ENCODE data around the gene PTEN.
"Not testable (repeated sequence)": the region's sequence is repeated elsewhere in the genome, so short reads cannot be mapped to it uniquely, and the experiment has no call there.

The PTEN gene

DNA sequence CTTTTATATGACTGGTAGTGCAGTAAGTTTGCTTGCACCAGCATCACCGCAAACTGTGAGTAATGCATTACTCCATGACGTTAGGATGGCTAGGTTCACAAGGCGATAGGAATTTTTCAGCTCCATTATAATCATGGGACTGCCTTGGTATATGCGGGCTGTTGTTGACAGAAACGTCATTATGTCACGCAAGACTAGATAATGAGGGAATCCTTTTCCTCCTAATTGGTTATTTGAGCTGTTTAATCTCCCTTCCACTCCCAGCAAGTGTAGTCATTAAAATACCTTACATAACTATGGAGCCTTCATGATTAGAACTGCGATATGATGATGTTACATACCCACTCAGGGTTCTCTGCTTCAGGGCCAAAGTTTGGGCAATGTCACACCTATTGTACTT, 17.4 kb upstream of the PTEN start:
- peak; percentile 62 for DNase-seq

DNA sequence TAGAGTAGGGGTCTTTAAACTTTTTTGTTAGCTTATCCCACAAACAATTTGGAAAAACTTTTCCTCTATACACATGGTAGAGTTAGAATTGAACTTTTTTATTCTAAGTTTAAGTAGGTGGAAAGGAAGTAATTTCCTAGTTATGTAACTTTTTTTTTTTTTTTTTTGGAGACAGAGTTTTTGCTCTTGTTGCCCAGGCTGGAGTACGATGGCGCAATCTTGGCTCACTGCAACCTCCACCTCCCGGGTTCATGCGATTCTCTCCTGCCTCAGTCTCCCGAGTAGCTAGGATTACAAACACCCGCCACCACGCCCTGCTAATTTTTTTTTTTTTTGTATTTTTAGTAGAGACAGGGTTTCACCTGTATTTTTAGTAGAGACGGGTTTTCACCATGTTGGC, 16.7 kb upstream of the PTEN start:
- not testable (repeated sequence) for DNase-seq

DNA sequence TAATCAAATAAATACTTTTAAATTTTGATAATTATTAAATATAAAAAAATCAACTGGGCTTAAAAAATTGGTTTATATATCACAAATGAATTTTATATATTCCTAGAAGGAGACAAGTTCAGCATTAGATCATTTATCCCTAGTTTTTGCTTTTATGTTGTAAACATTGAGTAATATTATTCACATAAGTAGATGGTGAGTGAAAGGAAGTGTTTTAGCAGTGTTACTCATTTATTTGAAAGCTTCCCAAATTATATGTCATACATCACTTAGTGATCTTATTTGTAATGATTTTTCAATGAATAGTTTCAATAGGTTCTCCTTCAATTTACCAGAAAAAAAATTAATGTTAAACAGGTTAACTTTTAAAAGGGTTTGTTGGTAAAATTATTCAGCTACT, 15.9 kb upstream of the PTEN start:
- DNase-seq = no peak

DNA sequence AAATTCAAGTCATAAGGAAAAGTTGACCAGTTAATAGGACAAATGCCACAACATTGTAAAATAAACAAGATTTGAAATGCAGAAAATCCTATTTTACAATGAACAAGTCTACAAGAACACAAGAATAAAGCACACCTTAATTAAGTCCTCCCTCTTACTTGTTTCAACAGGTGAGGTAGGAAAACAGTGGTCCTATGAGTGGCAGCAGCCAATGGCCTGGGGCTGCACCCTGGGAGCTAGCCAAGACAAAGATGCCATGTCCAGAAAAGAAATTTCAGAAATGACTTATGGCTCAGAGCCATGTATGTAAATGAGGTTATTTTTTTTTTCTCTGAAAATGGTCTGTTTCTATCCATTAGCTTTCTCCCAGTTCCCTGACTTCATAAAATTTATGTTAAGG, 14.4 kb upstream of the PTEN start:
- no peak for DNase-seq

DNA sequence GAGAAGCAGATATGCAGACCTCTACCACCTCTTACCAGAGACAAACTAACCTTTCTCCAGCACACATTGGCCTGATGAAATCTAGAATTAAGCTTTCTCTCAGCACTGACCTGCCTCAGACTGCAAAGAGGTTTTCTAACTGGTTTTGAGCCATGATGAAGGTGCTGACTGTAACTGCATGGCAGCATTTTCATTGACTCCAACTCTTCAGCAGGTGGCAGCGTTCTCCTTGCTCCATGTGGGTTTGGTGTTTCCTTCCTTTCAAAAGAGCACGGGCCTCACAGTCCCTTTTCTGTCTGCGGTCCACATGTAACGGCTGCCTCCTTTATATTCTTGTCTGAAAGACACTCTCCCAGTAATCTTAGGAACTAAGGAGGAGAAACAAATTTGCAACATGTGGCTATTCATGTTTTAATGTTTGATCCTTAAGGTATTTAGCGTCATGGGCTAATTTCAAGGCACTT, 12.7 kb upstream of the PTEN start:
- DNase-seq = peak; percentile 67

DNA sequence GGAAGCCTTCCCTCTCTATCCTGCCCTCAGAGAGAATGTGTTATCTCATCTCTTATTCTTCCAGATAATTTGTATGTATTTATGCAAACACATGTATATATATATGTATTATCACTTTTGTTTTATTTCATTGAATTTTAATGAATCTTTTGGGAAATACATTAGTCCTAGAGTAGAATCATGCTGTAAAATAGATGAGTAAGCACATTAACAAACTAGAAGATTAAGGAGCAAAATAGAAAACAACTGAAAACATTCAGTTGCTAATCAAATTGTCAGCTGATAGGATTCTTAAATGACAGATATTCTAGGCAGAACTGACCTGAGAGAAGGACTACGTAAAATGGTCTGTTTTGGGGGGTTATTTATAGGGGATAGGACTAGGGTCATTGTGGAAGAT, 11.3 kb upstream of the PTEN start:
- no peak for DNase-seq

DNA sequence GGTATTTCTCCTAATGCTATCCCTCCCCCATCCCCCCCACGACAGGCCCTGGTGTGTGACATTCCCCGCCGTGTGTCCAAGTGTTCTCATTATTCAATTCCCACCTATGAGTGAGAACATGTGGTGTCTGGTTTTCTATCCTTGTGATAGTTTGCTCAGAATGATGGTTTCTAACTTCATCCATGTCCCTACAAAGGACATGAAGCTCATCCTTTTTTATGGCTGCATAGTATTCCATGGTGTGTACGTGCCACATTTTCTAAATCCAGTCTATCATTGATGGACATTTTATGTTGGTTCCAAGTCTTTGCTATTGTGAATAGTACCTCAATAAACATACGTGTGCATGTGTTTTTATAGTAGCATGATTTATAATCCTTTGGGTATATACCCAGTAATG, 8.2 kb upstream of the PTEN start:
- DNase-seq = not testable (repeated sequence)

DNA sequence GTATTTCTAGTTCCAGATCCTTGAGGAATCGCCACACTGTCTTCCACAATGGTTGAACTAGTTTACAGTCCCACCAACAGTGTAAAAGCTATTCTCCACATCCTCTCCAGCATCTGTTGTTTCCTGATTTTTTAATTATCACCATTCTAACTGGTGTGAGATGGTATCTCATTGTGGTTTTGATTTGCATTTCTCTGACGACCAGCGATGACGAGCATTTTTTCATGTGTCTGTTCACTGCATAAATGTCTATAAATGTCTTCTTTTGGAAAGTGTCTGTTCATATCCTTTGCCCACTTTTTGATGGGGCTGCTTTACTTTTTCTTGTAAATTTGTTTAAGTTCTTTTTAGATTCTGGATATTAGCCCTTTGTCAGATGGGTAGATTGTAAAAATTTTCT, 7.8 kb upstream of the PTEN start:
- not testable (repeated sequence) for DNase-seq

DNA sequence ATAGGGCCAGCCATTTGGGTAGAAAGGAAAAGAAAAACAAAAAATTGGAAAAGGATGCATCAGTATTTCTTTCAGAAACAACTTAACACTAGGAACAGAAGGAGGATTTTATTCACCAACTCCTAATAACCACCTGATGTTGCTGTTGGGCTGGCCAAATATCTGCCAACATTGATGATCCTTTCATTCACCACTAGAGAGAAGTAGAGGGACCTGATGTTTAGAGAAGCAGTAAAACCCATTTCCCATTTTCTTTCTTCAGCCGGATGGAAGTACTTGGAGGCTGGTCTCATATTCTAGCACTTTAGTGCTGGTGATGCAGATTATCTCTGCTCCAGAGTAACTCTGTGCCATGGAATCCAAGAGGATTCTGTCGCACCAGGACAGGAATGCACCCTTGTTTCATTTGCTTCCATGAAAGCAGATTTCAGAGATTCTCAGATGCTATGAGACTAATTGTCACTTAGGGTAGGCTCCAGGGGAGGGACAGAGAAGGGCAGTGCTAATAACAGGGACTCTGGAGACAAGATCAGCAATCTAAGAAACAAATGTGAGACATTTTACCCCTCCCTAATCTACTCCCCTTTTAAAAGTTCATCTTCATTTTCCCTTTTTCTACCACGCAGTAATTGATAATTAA, 3.1 kb upstream of the PTEN start:
- peak; percentile 80 for DNase-seq

DNA sequence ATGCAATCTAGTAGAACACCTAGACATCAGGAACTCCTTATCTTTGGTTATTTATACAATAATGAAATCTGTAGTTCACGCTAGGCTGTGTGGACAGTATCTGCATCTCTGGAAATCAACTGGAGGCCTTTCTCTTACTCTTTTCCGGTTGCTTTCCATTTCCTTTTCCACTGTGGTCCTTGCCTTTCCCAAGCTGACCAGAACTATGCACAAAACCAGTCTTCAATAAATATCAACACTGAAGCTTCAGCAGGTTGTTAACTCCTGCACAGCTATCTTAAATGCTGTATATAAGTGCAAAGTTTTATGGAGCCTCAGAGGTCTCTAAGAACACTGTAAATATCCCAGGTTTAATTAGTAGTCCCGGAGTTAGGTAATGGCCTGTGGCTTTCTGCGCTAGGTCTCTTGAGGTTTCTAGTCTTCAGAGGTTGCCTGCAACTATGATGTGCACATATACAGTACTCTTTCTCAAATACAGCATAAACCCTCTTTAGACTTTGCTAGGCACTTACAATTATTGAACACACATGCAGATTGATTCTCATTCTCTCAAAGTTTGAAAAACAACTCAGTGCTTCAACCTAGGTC, 2.5 kb upstream of the PTEN start:
- DNase-seq = no peak

DNA sequence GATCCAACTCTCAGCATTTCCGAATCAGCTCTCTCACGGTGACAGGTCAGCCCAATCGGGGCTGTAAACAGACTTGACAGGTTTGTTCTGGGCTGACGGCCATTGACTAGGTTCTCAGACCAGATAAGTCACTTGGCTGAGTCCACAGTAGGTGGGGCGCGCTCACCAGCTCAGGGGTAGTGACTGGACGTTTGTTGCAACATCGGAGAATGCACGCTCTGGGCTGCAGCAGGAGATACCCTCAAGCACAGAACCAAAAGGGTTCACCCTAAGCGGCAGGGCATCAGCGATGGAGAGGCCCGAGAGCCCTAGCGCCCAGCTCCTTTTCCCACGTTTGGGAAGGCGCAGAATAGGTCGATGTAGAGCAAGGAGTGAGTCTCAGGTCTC, 1.9 kb upstream of the PTEN start:
- peak; percentile 75 for DNase-seq

DNA sequence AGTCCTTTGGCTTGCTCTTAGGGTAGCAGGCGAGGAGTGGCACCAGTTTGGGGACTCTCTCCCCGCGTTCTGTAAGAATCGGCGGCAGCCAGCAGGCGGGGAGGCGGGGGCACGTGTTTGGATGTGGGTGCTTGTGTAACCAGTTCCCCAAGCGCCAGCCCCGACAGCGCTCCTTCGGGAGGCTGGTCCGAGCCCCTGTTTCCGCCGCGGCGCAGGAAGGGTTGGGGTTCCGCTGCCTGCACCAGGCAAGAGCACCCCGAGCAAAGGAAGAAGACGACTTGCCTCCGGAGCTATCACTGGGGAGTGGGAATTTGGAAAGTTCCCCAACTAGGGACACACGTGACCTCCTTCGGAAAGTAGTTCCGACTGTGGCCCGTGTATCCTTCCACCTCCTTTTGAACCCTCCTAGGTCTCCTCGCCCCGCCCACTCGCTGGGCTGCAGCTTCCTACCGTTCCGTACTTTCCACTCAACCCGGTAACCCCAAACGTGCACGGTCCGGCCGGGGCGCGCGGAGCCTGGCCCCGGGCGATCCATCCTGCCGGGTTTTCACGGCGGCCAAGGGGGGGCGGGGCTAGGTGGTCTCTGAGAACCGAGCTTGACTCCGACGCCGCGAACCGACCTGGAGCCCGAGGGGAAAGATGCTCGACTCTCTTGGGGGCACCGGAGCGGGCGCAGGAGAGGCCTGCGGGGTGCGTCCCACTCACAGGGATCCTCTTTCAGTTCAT, 1.3 kb upstream of the PTEN start:
- DNase-seq = peak; percentile 99

DNA sequence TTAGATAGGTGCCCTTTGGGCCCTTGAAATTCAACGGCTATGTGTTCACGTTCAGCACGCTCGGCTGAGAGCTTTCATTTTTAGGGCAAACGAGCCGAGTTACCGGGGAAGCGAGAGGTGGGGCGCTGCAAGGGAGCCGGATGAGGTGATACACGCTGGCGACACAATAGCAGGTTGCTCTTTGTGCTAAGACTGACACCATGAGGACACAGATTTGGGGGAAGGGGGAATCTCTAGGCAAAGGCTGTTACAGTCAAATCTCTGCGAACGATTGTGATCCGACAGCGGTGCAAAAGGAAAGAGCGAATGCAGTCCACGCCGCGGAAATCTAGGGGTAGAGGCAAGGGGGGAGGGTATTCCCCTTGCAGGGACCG, 759 bp upstream of the PTEN start:
- no peak for DNase-seq

DNA sequence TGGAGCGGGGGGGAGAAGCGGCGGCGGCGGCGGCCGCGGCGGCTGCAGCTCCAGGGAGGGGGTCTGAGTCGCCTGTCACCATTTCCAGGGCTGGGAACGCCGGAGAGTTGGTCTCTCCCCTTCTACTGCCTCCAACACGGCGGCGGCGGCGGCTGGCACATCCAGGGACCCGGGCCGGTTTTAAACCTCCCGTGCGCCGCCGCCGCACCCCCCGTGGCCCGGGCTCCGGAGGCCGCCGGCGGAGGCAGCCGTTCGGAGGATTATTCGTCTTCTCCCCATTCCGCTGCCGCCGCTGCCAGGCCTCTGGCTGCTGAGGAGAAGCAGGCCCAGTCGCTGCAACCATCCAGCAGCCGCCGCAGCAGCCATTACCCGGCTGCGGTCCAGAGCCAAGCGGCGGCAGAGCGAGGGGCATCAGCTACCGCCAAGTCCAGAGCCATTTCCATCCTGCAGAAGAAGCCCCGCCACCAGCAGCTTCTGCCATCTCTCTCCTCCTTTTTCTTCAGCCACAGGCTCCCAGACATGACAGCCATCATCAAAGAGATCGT, 598 bp downstream of the PTEN start:
- DNase-seq = peak; percentile 36

DNA sequence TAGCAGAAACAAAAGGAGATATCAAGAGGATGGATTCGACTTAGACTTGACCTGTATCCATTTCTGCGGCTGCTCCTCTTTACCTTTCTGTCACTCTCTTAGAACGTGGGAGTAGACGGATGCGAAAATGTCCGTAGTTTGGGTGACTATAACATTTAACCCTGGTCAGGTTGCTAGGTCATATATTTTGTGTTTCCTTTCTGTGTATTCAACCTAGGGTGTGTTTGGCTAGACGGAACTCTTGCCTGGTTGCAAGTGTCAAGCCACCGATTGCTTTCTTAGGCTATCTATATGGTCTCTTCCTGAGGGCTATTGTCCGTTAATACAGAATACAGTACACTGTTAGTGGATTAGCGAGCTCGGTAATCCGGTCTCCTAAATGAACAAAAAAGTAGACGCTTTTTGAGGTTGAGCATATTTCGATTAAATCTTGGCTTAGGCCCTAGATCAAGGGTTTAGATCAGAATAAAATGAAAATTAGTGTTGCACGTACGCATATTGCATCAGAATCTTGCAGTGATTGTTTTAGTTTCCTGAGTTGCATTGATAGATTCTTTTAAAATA, 1.2 kb downstream of the PTEN start:
- DNase-seq = no peak

DNA sequence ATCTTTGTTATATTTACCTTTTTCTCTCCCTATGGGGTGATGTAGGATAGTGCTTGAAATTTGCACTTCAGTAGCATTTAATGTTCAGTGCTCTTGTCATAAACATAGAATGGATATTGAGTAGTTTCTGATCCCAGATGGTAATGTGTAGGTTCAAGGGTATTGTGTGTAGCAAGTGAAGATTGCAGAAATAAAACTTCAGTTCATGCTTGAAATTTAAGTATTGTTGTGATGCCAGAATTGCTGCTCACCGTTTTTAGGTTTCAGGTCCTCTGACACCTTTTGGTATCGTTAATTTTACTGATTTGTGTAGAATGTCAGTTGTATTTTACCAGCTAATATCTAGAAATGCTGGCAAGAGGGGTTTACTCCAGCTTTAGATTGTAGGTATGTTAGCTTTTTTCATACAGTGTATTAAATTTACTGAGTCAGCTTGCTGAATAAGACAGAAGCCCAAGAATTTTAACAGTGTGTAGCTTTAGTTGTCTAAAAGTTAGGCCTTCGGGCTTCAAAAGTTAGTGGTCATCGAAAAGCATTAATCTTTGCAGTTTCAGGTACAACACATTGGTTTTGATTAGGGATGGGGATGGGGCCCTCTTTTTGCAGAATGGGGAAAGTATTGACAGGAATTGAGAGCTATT, 1.9 kb downstream of the PTEN start:
- no peak for DNase-seq

DNA sequence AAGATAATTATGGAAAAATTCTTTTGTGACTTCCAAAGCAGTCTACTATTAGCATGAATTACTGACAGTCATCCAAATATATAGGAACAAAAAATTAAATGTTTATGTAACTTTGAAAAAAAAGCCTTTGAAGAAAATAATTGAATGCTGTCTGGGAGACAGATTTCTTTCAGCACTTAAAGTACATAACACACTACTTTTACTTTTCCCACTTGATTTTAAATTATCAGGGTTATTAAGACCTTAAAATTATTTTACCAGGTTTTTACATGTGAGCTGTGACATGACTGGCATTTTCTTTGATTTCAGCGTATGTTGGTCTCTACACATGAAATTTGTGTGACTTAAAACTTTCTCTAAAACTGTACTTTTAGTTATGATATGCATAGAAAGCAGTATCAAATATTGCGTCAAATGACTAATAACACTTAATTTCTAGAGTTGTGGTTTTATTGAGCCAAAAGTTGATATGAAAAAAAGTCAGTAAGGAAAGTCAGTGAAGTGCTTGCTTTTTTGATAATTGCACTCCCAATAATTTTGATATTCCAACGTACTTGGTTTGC, 3.1 kb downstream of the PTEN start:
- DNase-seq = no peak

DNA sequence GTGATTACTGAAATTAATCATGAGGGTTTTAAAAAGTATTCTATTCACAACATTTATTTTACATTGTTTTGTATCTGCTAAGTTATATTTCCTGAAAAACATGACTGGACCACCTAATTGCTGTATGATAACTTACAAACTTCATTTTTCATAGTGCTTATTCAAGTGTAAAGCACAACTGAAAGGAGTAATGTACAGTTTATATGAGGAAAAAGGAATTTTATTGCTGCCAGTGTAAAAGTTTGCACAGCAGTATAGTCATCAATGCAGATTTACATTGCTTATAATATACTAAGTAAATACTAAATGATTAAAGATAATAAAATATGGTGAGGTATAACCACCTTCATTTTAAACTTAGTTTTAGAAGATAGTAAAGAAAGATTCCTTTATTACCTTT, 4.0 kb downstream of the PTEN start:
- no peak for DNase-seq

DNA sequence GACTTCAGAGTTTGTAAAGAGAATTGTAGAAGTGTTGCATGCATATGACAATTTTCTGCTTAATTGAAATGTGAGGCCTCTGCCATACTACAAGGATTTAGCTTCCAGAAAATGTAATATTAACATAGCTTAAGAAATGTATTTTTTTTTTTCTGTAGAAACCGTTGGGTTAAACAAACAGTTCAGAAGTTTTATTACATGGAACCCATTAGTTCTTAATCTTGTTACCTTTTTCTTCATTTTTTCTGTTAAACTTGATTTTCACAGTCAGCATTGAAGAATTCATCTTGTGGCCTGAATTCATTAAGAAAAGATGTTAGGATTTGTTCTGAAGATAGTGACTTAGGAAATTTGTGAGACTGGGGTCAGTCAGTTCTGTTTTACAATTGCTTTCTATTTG, 4.9 kb downstream of the PTEN start:
- DNase-seq = peak; percentile 42

DNA sequence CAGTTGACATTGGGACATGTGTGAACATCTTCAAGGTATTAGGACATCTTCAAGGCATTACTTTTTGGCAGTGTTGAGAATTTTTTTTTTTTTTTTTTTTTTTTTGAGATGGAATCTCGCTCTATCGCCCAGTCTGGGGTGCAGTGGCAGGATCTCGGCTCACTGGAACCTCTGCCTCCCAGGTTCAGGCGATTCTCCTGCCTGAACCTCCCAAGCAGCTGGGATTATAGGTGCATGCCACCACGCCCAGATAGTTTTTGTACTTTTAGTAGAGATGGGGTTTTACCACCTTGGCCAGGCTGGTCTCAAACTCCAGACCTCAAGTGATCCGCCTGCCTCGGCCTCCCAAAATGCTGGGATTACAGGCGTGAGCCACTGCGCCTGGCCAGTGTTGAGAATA, 5.7 kb downstream of the PTEN start:
- DNase-seq = not testable (repeated sequence)

DNA sequence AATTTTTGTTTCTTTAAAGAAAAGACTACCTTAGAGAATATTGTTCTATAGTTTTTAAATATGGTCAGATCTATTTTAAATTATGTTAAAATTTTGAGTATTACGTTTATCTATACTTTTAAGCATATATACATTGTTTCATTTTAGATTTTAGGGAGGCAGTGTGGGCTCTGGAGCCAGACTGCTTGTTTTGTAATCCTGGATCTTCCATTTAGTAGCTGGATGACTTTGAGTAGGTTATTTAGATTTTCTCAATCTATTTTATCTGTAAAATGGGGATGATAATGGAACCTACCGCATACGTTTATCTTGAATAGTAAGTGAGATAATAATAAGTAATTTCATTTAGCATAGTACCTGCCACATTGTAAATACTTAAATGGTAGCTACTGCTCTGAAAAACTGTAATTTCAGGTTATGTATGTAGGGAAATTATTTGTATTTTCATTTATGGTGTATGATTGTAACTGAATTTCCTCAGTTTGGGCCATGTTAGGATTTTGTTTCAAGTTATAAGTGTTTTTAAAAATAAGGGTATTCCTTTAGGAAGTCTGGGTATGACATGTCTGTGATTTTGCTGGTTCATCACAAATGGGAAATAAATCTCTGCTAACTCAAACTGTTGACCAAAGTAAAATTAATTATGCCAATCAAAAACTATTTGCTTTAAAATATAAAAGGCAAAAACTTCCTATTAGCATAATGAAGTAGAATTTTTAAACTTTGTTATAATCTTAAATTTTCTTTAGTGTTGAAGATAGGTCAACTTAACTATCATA, 6.5 kb downstream of the PTEN start:
- DNase-seq = no peak

DNA sequence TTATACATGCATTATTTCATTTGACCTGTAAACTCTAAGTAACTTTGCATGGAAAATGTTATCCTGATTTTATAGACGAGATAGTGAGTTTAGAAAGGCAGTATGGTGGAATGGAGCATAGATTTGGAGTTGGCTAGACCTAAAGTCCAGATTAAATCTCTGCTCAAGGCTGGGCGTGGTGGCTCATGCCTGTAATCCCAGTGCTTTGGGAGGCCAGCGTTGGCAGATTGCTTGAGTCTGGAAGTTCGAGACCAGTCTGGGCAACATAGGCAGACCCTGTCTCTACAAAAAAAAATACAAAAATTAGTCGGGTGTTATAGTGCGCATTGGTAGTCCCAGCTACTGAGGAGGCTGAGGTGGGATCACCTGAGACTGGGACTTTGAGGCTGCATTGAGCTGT, 9.4 kb downstream of the PTEN start:
- no peak for DNase-seq

Measured in fibroblast of skin of right biceps (primary cell).